Right lobe of liver (tissue), 6 donors: Measurements from ENCODE around the gene TRA2A. TPM values are rescaled to one million over a fixed set of nuclear protein-coding genes. Genes with fewer than 3 reads are reported as not detected.

Experiments
- ATAC-seq, 4 donors: fragments of 200-7000 bp; cut with Tn5 transposase; one replicate each; pipeline ENCODE4 v1.9.1; 2020; ENCODE audit warnings: mild to moderate bottlenecking in 4 of 4, moderate library complexity in 4 of 4
- DNase-seq, 3 donors: peaks; one replicate each; pipeline ENCODE4 v3.0.0-alpha.2; 2020
- H3K27ac ChIP-seq, 3 donors: fragments of 200-600 bp; one replicate each; pipeline ENCODE4 v1.8.0; 2022
- H3K27me3 ChIP-seq, 2 donors: fragments of 200-600 bp; one replicate each; pipeline ENCODE4 v1.8.0; 2022
- H3K36me3 ChIP-seq, 4 donors: fragments of 200-600 bp; sonication (generic) in 1 of 4; one replicate each; pipeline versions ENCODE4 v1.5.1 to v1.8.0; 2017 to 2022; ENCODE audit warnings: control low read depth in 1 of 4
- H3K4me1 ChIP-seq, 4 donors: fragments of 200-600 bp; sonication (generic) in 1 of 4; one replicate each; pipeline versions ENCODE4 v1.5.1 to v1.8.0; 2017 to 2022; ENCODE audit warnings: control low read depth in 1 of 4
- H3K4me3 ChIP-seq, 3 donors: fragments of 200-600 bp; one replicate each; pipeline ENCODE4 v1.8.0; 2022
- H3K9me3 ChIP-seq, 4 donors: fragments of 200-600 bp; sonication (generic) in 1 of 4; one replicate each; pipeline versions ENCODE4 v1.5.1 to v1.8.0; 2017 to 2022; ENCODE audit warnings: control low read depth in 1 of 4
- CTCF ChIP-seq, 4 donors: fragments of 200-600 bp in 3 of 4; fragments of 450-650 bp in 1 of 4; IDR thresholded peaks; one replicate each; pipeline versions ENCODE4 v1.5.1 to v1.8.0; 2016 to 2022; ENCODE audit warnings: antibody characterized with exemption in 4 of 4, mild to moderate bottlenecking in 2 of 4
- POLR2A ChIP-seq: fragments of 450-650 bp; IDR thresholded peaks from one replicate; pipeline ENCODE4 v1.6.1; 2017; ENCODE audit warnings: antibody characterized with exemption, mild to moderate bottlenecking
- WGBS: methylation state at CpG from one replicate; pipeline ENCODE4 v1.1.6; 2018; ENCODE audit warnings: low coverage, low lambda C conversion rate; ENCODE audit not compliant: insufficient coverage; ENCODE audit errors: missing lambda C conversion rate; 5-methylcytosine and 5-hydroxymethylcytosine counted together
- intact Hi-C, 2 donors: fragments of 100-400 bp; cut with DNase I; formaldehyde crosslinking; loops; one replicate each; pipeline versions ENCODE4 v1.11.2 to v1.14.1; 2022
- total RNA-seq, 6 experiments: library from RNA; depleted of rRNA in 2 of 6; stranded (reverse); fragments of >200 nt in 2 of 6; fragmentation: NEBNext Ultra II Directional in 3 of 6; extraction: Animal tissue kit (Norgen Biotek cat#: 25700) in 3 of 6; gene quantifications; one replicate each; pipeline versions ENCODE4 v1.1.0 to v1.2.4, GENCODE V29; 2016 to 2023
- donor health status: DM: no; HTN: yes; CAD: no.
- donor health status: DM: no; HTN: no; CAD: no.
- donor health status: DM: no; HTN: no; CAD: no.
- donor health status: DM: no; HTN: yes; CAD: no.
- donor health status: DM: no; HTN: yes; CAD: no.

Gene TRA2A
- total RNA-seq, 6 experiments from 2014 or later, result 11.1 to 34.9 (median 24.7) TPM

DNA sequence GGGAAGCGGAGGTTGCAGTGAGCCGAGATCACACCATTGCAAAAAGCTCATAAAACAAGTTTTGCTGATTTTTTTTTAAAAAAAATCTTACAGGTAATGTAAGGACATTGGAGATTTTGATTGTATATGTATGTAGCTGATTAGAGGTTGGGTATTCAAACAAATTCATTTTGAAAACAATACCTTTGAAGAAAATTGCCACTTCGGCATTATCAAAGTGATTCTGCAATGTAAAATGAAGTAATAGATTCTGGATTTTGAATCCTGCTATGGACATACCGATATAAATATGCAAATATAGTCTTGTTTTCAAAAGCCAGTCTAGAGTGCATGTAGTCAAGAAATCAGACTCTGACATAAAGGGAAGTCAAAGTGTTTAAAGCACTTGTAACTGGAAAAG lies 49.1 kb downstream of the TRA2A start:
- intact Hi-C loops, result no loop called here

GRCh38 chr7:23477962-23478866 lies 53.6 kb downstream of the TRA2A start:
- H3K27ac ChIP-seq, result no peak overlapping the region
- no peaks in the 10 kb centered on the region for H3K9me3 ChIP-seq
- ATAC-seq (no peak), DNase-seq (no peak)
- no peaks in the 10 kb centered on the region for H3K36me3 ChIP-seq
- TF ChIP-seq CTCF (IDR thresholded peaks at IDR 0.05) (no peak), POLR2A (no peak)
- 64% methylated on average over 6 of the region's 6 CpGs for WGBS
- no peak overlapping the region for H3K4me3 ChIP-seq
- H3K4me1 ChIP-seq, result peaks cover 0 to 15% (median 7%) of the 10 kb centered on the region in 4 donors
- H3K27me3 ChIP-seq, result peaks cover 13 to 58% of the 10 kb centered on the region in 2 donors
- intact Hi-C loops, result no loop called here

More for the DNA sequence above, 49.1 kb downstream of the TRA2A start:
- ATAC-seq (no peak), DNase-seq (no peak)
- Histone ChIP-seq H3K27ac (no peak overlapping the region), H3K36me3 (no peaks in the 10 kb centered on the region), H3K9me3 (no peaks in the 10 kb centered on the region), H3K4me3 (no peak overlapping the region), H3K4me1 (no peaks in the 10 kb centered on the region), H3K27me3 (peaks cover 0 to 15% of the 10 kb centered on the region in 2 donors)
- WGBS, result 86% methylated on average over 4 of the region's 4 CpGs
- no peak for TF ChIP-seq CTCF (IDR thresholded peaks at IDR 0.05)
- TF ChIP-seq POLR2A, result no peak

DNA sequence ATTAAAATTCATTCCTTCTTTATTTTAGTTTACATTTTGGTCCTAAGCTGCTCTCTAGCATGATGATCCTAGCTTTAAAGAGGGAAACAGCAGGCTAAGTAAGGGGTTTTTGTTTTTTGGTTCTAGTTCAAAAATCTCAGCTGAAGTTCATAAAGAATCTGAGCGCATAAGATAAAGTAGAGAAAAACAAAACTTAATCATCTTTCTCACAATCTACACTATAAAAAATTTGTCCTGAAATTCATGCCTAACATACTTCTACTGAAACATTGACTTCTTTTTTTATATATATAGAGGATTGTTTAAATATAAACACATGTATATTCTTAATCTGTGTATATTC lies 54.7 kb downstream of the TRA2A start:
- no peaks in the 10 kb centered on the region for H3K9me3 ChIP-seq
- intact Hi-C loops, result no loop called here
- H3K4me3 ChIP-seq, result no peak overlapping the region
- no peaks in the 10 kb centered on the region for H3K36me3 ChIP-seq
- WGBS, result 84% methylated on average over 1 of the region's 1 CpG
- ATAC-seq (no peak), DNase-seq (no peak)
- peaks cover 13 to 68% of the 10 kb centered on the region in 2 donors for H3K27me3 ChIP-seq
- peaks cover 0 to 15% (median 7%) of the 10 kb centered on the region in 4 donors for H3K4me1 ChIP-seq
- no peak for TF ChIP-seq POLR2A
- no peak for TF ChIP-seq CTCF (IDR thresholded peaks at IDR 0.05)
- no peak overlapping the region for H3K27ac ChIP-seq

- no peaks in the 10 kb centered on the region for H3K36me3 ChIP-seq
- H3K4me3 ChIP-seq, result no peak overlapping the region
- DNase-seq (no peak), ATAC-seq (no peak)
- intact Hi-C loops, result no loop called here
- H3K4me1 ChIP-seq, result peaks cover 0 to 15% (median 7%) of the 10 kb centered on the region in 4 donors
- no peak overlapping the region for H3K27ac ChIP-seq
- TF ChIP-seq POLR2A (no peak), CTCF (IDR thresholded peaks at IDR 0.05) (no peak)
- H3K9me3 ChIP-seq, result no peaks in the 10 kb centered on the region
- peaks cover 18 to 74% of the 10 kb centered on the region in 2 donors for H3K27me3 ChIP-seq
Measured at GRCh38 chr7:23476286-23477156, 55.3 kb downstream of the TRA2A start.
